DND-41 (cell line): ENCODE data around the gene CARD9.

Source experiments
- CTCF ChIP-seq: IDR thresholded peaks from 2 replicates; pipeline ENCODE4 v1.5.1; 2012; ENCODE audit warnings: borderline replicate concordance, low read length, moderate library complexity, mild to moderate bottlenecking; ENCODE audit not compliant: poor library complexity, severe bottlenecking; ENCODE audit errors: extremely low read depth
- EZH2 ChIP-seq: IDR thresholded peaks from 3 replicates; pipeline ENCODE4 v1.6.1; 2012; ENCODE audit warnings: borderline replicate concordance, low read depth, mild to moderate bottlenecking, moderate library complexity, low read length, inconsistent platforms; ENCODE audit not compliant: severe bottlenecking

- TF ChIP-seq CTCF: no peak
- no peak for TF ChIP-seq EZH2
Observed at GRCh38 chr9:136331556-136332481, 41.6 kb downstream of the CARD9 start.
